Measurements from ENCODE around the gene NME4.

- TF ChIP-seq YY1 (IDR thresholded peaks at IDR 0.05; ENCODE audit: insufficient read depth, insufficient read length) (no peak), ZNF274 (IDR thresholded peaks at IDR 0.05; ENCODE audit: low read depth, low read length) (no peak)
These were observed 10.3 kb downstream of the NME4 start for GRCh38 chr16:407253-407652.
